Putamen (tissue), 1 donor: ENCODE results near the gene C17orf100.
"Not testable (repeated sequence)": the region's sequence is repeated elsewhere in the genome, so short reads cannot be mapped to it uniquely, and the experiment has no call there.

ENCODE experiments used
- DNase-seq: peaks from one replicate; pipeline ENCODE4 v3.0.0-alpha.2; 2016; ENCODE audit warnings: low spot score

The C17orf100 gene

DNA sequence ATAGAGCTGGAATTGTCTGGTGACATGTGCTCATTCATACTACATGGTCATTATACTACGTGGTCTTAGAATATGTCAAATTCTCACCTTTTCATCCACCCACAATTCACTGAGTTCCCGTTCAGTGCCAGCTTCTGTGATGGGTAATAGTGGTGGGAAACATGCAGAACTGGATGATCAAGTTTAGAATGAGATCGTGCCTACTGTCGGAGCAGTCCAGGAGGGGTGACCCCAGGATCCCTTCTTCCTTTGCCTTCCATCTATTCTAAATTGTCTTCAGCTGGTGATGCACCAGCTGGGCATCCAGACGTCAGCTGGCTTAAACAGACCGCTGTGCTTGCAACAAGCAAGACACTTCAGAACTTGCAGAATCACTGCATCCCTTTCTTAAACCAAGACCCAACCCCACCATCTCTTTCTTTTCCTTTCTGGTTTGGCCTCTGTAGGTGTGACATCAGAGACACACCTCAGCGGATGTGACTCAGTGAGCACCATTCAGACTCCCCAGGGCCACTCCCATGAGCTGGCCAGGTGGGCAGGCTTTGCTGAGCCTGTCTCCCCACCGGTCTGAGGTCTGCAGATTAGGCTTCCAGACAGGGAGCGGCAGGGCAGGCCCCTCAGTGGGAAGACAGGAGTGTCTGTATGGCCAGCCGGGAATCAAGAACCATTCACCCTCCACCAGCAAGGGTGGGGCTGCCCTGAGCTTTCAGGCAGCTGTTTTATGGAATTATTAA, 18.1 kb downstream of the C17orf100 start:
- DNase-seq: no peak

DNA sequence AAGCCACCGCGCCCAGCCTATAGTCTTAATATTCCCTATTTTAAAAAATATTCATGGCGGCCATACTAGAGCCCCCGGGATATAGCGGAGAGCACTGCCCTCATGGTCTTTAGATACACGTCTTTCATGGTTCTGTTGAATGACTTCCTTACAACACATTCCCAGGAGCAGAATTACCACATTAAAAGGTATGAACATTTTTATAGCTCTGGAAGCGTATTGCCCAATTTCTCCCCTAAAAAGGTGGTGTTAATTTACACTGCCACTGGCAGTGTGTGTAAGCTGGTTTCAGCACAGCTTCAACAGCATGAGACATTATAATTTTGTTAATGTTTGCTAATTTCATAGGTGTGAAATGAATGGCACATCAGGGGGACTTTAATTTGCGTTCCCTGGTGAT, 19.0 kb downstream of the C17orf100 start:
- no peak for DNase-seq

DNA sequence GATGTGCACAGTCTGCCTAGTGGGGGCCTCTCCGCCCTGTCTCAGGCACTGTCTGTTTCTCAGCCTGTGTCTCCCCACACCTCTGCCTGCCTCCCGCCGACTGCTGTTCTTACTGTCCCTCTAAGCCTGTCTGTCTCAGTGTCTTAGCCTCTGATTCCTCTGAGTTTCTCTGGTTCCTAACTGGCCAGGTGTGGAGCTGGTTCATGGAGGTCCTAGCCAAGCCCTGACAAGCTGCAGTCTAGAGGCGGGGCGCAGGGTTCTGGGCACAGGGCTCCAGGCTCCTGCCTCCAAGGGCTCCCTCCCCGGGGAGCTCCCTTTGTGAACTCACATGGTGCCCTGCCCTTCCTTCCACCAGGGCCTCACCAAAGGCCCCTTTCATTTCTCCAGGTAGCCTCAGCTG, 19.4 kb downstream of the C17orf100 start:
- no peak for DNase-seq

DNA sequence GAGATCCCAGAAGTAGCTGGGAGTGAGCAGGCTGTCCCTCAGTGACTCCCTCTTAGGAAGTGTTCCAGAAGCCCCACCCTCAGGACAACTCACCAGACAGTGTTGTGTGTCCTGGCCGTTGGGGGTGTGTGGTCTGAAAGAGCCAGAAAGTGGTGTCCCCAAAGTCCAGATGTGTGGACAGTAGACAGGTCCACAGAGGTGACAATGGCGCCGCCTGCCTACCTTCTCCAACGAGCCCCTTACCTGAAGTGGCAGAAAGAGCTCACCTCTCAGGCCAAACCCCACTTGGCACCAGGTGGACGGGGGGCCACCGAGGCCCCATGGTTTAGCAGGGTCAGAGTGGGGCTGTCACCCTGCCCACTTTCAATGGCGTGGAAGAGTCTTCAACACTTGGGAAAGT, 19.9 kb downstream of the C17orf100 start:
- DNase-seq: no peak

DNA sequence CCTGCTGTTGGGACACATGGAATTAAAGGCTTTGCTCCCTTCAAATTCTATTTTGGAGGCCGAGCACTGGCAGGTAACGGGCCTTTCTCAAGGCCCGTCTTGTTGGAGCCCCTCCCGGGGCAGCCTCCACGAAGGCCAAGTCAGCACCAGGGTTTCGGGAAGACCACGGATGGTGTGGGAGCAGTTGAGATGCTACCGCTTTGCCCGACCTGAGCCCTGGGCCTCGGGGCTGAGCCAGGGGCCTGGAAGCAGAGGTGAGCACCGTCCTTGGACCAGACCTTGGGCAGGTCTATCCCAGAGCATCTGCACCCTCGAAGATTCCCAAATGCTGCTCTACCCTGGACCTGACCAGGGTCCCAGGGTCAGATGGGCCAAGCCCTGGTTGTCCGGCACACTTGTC, 23.0 kb downstream of the C17orf100 start:
- no peak for DNase-seq

DNA sequence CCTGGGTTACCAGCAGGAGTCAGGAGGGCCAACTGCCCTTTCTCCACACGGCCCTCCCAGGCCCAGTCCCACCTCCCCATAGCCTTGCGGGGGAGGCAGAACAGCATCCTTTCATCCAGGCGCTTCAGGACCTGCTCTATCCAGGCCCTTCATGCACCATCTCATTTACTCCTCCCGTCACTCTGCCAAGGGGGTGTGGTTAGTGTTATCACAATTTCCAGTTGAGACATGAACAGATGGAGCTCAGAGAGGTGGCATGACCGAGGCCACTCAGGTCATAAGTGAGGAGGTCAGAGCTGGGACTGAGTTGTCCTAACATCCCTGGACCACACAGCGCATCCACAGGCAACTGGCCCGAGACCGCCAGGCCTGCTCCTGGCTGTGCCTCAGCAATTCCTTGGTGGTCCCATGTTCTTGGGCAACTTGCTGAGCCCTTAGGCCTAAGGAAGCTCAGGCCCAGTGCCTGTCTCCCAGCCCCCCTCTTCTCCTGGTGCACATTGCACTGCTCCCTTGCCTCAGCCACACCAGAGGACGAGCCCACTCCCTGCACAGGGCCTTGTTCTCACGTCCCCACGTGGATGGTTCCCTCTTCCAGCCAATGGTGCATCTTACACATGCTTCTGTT, 23.8 kb downstream of the C17orf100 start:
- no peak for DNase-seq

DNA sequence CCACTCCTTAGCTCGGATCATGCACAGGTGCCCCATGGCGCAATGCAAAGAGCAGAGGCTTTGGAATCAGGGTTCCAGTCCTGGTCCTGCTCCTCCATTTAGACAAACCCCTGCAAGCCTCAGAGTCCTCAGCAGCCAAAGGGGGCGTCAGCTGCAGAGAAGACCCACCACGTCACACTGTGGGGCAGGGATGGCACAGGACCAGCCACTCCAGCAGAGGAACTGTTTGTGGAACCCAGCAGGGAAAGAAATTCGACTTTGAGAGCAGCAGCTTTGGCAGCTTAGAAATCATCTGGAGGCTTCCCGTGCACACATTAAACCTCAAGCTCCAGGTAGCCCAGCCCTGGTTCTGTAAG, 25.2 kb downstream of the C17orf100 start:
- DNase-seq: no peak

DNA sequence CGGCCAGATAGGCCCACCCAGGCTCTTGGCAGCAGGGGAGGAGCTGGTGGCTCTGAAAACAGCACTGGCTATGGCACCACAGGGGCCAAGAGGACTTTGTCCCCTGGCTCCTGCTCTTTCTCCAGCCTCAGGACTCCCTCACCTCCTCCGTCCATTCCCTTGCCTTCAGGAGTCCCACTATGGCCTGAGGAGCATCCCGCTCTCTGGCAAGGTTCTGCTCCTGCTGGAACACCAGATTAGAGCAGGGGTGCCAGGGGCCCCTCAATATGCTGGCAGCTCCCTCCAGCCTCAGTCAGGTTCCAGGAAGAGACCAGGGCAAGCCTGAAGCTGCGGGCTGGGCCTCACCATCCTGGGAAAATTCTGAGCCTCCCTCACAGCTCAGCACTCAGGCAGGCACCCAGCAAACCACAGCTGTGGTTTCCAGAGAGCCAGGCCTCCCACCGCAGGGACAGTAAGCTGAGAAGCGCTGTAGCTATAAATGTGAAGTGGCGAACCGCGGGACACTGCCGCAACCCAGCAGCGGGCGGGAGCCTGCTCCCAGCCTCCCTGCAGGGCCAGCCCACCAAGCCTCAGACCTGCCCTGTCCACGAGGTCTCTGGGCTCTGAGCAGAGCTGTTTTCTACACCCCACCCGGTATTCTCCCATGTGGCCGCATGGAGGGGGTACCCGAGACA, 25.7 kb downstream of the C17orf100 start:
- no peak for DNase-seq

DNA sequence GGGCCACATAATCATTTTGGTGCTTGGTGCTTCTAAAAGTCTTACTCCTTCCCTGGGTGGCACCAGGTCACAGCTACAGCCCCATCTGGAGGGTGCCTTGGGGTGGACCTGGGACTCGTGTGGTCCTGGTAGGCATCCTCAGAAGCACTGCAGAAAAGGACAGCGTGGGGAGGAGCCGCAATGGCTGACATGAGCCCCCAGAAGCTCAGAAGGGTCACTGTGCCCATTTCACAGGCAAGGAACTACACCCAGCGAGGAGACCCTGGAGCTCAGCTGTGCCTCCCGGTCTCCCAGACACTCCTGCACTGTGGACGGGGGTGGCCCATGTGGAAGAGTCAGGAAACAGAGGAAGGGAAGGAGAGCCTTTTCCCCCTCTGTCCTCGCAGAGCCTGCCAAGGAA, 26.4 kb downstream of the C17orf100 start:
- no peak for DNase-seq

DNA sequence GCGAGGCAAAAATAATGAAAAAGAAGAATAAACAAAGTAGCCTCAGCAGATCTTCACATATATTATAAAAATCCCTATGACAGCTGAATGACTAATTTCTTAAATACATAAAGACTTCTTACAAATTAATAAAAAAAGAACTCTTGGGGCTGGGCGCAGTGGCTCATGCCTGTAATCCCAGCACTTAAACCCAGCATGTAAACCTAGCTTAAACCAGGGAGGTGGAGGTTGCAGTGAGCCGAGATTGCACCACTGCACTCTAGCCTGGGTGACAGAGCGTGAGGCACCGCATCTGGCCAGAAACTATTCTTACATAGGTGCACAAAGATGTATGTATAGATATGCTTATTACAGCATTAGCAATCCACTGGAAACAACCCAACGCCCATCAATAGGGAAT, 27.7 kb downstream of the C17orf100 start:
- DNase-seq: no peak

DNA sequence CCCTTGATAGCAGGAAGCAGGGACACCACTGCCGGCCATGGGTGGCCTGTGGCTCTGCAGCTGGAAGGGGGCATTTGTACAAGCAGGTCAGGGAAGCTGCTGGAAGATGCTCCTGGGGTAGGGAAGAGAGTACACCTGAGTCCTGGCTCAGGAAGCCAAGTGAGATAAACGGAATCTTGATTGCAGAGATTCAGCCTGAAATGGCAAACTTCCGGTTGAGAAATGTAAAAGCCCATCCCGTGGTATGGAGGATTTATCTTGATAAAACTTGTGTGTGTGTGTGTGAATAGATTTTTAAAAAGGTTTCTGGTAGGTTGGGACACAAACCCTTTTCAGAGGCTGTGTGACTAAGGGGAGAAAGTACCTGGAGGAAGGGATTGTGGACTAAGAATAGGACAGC, 29.6 kb downstream of the C17orf100 start:
- no peak for DNase-seq

DNA sequence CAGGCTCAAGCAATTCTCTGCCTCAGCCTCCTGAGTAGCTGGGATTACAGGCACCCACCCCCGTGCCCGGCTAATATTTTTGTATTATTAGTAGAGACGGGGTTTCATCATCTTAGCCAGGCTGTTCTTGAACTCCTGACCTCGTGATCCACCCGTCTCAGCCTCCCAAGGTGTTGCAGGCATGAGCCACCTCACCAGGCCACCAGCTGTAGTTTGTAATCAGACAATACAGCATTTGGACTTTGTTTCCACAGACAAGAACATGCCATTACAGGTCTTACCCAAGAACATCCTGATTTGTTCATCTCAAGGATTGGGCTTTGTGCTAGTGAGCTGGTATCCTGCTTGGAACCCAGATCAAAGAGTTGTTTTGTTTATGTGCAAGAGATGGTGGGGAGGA, 30.1 kb downstream of the C17orf100 start:
- no peak for DNase-seq

DNA sequence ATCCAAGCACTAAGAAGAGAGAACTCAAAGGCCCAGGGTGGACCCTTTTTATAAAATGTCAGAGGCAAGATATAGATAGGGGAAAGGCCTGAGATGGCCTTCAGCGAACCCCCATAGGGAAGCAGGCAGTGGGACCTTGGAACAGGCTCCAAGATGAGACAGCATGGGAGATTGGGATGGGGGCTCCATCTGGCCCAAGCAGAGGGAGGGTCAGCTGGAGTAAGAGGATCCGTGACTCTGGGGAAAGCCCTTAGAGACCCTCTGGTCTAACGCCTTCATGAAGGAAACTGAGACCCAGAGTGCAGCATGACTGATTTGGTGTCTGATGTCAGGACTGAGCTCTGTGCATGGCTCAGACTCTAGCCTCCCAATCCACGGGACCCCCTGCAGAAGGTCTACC, 30.8 kb downstream of the C17orf100 start:
- DNase-seq: no peak

DNA sequence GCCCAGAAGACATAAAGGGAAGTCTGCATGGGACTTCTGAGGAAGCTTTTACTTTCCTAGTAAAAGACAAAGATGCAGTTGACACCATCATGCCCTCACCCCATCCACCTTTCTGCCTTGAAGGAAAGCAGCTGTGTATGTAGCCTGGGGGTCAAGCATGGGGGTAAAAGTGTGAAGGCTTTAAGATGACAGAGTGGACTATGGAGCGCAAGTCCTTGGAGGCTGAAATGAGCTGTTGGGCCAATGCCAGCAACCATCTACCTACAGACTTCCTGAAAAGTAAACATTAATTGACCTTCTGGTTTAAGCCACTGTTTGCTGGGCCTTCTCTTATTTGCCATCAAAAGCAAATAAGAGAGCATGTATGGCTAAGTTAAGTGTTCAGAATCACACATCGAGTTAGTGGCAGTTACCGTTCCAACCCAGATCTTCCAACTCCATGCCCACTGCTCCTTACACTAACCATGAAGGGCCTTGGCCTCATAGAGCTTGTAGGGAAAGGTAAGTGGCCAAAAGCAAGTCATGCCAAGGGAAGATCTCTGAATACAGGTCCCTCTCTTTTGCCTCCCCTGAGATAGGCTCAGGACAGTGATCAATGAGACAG, 31.6 kb downstream of the C17orf100 start:
- DNase-seq: no peak

DNA sequence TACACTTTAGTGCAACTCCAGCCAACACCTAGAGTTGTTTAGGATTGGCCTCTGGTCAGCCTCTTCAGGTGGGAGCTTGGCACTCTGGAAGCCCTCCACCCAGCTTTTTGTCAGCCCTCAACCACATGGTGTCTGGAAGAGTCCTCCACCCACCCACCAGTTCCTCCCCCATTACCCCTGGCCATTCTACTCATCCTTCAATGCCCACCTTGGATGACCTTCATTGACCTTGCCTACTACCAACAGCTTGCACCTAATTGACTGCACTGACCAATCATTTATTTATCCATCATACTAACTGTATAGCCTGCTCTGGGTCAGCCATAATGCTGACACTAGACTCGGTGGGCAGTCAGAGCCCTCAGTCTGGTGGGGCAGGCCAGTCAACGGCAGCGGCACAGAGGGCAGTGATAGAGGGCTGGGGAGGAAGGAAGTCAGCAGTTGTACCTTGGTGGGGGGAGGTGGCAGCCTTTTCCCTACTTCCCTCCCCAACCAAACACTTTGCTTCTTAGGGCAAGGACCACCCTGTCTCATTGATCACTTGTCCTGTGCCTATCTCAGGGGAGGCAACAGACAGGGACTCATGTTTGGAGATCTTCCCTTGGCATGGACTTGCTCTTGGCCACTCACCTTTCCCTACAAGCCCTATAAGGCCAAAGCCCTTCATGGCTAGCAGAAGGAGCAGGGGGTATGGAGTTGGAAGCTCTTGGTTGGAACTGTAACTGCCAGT, 32.3 kb downstream of the C17orf100 start:
- no peak for DNase-seq

DNA sequence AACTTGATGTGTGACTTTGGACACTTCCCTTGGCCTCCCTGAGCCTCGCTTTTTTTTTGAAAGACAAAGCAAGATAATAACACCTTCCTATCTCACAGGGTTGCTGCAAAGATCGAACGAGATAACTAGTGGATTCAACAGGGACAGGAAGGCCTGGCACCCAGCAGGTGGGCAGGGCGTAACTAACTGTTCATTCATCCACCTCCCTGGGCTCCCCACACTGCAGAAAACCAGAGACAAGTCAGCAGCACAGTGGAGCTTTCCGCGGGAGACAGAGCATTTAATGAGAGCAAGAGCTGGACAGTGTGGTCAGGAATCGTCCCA, 32.9 kb downstream of the C17orf100 start:
- no peak for DNase-seq

DNA sequence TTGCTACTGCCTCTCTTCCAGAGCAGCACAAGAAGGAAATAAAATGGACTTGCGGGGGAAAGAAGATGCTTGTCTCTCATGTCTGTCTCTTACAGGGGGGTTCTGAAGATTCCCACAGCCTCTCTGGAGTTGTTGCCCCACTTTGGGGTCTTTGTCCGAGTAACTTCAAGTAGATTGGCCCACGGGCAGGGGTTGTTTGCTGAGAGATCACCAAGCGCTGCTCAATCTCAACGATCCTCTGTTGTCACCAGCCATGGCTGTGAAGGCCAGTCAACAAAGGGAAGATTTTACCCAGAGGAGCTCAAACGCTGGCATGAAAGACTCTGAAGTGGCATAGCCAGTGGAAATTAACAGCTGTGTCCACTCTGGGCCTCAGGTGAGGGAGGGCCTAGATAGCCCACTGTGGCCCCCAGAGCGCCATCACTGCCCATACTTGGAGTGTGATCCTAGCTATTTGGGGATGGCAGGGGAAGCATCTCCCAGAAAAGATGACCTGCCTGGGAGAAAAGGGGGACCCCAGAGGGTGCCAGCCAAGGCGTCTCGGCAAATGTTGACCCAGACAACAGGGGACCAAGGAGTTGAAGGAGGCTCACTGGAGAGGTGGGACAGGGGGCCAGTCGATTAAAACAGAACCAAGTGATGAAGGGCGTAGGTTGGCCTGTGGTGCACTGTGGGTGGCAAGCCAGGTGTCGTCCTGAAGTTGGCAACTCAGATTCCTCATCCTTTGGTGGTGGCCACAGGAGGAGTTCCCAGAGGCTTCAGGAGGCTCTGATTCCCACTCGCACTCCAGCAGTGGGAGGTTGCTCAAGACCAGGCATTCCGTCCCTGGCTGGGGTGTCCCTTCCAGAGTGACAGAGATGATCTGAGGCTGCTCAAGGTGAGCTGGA, 33.6 kb downstream of the C17orf100 start:
- DNase-seq: no peak

DNA sequence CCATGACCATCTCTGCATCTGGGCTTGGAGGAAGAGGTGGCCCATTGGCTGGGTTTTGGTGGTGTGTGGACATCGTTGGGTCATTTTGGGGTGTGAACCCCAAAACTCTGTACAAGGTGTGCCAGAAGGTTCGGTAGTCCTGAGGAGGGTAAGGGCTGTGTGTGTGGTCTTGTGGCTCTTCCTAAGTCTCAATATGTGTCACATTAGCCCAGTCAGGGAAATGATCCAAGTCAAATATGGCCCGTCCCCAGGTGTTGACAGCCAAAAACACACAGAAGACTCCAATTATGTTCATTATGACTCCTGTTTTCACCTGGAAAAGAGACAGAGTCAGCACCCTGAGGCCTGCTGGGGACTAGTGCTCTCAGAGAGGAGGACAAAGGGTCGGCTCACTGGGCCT, 34.5 kb downstream of the C17orf100 start:
- DNase-seq: no peak

DNA sequence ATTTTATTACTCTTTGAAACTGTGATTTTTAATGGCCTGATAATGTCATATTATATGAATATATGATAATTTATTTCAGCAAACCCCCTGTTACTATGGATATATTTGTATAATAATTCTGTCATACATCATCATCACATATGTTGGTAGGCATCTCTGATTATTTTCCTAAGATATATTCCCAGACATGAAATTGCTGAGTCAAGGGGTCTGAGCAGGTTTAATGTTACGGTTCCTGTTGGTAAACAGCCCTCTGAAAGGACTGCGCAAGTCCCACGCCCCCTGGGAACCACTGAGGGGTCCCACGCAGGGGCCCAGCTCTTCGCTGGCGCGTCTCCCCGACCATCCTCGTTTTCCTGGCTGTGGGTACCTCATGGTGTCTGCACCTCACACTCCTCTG, 37.4 kb downstream of the C17orf100 start:
- DNase-seq: no peak

DNA sequence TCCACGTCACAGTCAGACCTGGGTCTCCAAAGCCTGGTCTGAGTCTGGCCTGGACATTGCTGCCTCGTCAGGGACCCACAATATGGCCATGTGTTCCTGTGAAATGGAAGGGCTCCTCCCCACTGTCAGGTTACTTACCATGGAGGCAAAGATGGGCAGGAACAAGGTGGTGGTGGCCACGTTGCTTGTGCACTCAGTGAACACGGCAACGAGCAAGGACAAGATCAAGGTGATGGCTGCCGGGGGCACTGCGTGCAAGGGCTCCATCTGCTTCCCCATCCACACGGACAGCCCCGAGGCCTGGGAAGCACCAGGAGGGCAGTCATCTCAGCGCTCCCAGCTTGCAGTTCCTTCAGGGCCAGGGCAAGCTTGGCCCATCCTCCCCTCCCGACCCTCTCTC, 39.1 kb downstream of the C17orf100 start:
- DNase-seq: no peak

DNA sequence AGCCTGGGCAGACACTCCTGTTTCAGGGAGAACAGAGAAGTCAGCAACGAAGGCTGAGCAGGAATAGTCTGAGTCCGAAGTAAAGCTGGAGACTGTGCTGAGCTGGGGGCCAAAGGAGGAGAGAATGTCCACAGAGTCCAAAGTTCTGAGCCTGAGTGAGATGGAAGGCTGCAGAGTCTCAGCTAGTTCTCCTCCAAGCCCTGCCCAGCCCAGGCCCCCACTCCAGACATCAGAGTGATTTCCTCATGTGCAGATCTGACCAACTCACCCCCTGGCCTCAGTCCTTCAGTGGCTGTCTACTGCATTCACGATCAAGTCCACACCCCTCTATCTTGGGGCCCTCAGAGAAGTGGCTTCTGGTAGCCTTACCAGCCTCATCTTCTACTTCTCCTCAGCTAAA, 40.0 kb downstream of the C17orf100 start:
- DNase-seq: no peak

DNA sequence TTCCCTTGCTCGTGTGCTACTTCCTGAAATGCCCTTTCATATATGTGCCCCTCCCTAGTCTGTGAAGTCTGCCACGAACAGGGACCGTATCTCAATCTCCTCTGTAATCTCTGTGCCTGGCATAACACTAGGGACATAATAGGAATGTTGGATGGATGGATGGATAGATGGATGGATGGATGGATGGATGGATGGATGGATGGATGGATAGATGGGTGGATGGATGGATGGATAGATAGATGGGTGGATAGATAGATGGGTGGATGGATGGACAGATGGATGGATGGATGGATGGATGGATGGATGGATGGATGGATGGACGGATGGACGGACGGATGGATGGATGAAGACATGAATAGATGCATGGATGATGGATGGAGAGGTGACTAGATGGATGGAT, 40.4 kb downstream of the C17orf100 start:
- not testable (repeated sequence) for DNase-seq
